Thyroid gland (tissue), 4 donors: ENCODE measurements around the gene RPTOR.

Experiments
- POLR2A ChIP-seq, 2 donors: fragments of 450-650 bp; IDR thresholded peaks; one replicate each; pipeline ENCODE4 v1.6.1; 2017; ENCODE audit warnings: antibody characterized with exemption in 2 of 2, mild to moderate bottlenecking in 2 of 2, moderate library complexity in 1 of 2
- TF ChIP-seq, protein P1 (sequence below), 6 experiments: fragments of 200-600 bp in 3 of 6; fragments of 450-650 bp in 3 of 6; sonication (generic) in 3 of 6; IDR thresholded peaks; one replicate each; pipeline ENCODE4 v1.5.1; 2016 to 2019; ENCODE audit warnings: antibody characterized with exemption in 6 of 6, mild to moderate bottlenecking in 2 of 6, inconsistent platforms in 1 of 6, moderate library complexity in 1 of 6

DNA sequence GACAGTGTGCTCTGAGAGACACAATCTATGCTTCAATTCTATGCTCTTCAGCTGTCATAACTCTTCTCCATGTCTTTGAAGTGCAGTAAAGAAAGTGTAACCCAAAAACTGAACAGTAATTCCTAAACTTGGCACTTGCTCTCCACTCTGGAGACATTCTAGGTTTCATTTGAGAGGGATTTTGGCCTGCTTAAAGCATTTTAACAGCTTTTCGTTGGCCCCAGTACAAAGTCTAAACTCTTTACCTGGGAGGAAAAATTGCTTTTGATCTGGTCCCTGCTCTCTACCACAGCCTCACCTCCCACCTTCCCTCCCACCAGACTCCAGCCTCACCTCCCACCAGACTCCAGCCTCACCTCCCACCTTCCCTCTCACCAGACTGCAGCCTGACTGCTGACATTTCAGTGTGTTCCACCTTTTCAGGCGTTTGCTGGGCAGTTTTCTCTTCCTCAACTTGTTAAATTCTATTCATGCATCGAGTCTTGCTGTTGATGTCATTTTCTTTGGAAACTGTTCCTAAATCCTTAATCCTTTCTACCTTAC lies 132.6 kb downstream of the RPTOR start:
- TF ChIP-seq POLR2A (IDR thresholded peaks at IDR 0.05): no peak
- TF ChIP-seq, protein P1, sequence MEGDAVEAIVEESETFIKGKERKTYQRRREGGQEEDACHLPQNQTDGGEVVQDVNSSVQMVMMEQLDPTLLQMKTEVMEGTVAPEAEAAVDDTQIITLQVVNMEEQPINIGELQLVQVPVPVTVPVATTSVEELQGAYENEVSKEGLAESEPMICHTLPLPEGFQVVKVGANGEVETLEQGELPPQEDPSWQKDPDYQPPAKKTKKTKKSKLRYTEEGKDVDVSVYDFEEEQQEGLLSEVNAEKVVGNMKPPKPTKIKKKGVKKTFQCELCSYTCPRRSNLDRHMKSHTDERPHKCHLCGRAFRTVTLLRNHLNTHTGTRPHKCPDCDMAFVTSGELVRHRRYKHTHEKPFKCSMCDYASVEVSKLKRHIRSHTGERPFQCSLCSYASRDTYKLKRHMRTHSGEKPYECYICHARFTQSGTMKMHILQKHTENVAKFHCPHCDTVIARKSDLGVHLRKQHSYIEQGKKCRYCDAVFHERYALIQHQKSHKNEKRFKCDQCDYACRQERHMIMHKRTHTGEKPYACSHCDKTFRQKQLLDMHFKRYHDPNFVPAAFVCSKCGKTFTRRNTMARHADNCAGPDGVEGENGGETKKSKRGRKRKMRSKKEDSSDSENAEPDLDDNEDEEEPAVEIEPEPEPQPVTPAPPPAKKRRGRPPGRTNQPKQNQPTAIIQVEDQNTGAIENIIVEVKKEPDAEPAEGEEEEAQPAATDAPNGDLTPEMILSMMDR (IDR thresholded peaks at IDR 0.05): no peak
